ENCODE data around the gene CZIB. TPM values are rescaled to one million over a fixed set of nuclear protein-coding genes. Genes with fewer than 3 reads are reported as not detected.

Gene CZIB
- total RNA-seq, 1 experiment from 2014 or later = 50.3 TPM

DNA sequence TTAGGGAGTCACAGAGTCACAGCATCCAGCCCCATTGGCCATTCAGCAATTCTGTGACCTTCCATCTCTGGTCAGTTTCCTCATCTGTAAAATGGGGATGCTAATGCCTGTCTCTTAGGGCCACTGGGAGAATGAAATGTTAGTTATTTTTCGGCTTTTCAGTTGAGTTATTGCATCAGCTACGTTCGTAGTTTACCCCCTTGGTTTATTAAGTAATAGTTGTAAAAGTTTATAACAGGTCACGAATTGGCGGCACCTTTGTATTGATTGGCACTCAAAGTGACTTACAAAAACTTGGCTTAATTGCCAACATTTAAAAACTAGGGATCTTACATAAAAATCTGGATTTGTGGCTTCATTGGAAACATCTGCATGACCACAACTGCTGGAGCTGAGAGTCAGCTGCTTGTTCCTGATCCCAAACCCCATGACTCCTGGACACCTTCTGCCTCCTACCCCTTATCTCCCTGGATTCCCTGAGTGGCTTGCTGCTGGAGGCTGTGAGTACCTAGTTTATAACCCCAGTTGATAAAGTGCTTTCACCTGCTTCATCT is 54.9 kb downstream of the CZIB start:
- Histone ChIP-seq H4K20me1 (ENCODE audit: insufficient read depth) (no peaks in the 10 kb centered on the region), H3K27ac (no peak overlapping the region), H3K4me3 (no peak overlapping the region), H3K4me2 (no peak overlapping the region), H3K79me2 (ENCODE audit: low read depth) (no peaks in the 10 kb centered on the region), H3K9me2 (ENCODE audit: insufficient read depth) (no peaks in the 10 kb centered on the region), H3K27me3 (ENCODE audit: insufficient read depth, low read depth) (no peaks in the 10 kb centered on the region), H3K4me1 (replicated peaks; ENCODE audit: insufficient read depth) (peaks cover 9% of the 10 kb centered on the region), H3F3A (ENCODE audit: insufficient read depth, low read depth) (no peaks in the 10 kb centered on the region), H3K9me3 (ENCODE audit: insufficient read depth, low read depth) (no peaks in the 10 kb centered on the region), H2AFZ (no peak overlapping the region), H3K36me3 (ENCODE audit: low read depth) (no peaks in the 10 kb centered on the region)
- intact Hi-C loops (cut with micrococcal nuclease; ENCODE audit: unreplicated experiment) = no loop called here
- ChIA-PET CTCF (no interaction called here), POLR2A (ENCODE audit: unreplicated experiment) (interaction anchor here (0.6 kb wide), 1 partner anchor 117 kb away, joined by 4 read pairs; no protein-coding TSS in a partner anchor)
- TF ChIP-seq, protein P1, sequence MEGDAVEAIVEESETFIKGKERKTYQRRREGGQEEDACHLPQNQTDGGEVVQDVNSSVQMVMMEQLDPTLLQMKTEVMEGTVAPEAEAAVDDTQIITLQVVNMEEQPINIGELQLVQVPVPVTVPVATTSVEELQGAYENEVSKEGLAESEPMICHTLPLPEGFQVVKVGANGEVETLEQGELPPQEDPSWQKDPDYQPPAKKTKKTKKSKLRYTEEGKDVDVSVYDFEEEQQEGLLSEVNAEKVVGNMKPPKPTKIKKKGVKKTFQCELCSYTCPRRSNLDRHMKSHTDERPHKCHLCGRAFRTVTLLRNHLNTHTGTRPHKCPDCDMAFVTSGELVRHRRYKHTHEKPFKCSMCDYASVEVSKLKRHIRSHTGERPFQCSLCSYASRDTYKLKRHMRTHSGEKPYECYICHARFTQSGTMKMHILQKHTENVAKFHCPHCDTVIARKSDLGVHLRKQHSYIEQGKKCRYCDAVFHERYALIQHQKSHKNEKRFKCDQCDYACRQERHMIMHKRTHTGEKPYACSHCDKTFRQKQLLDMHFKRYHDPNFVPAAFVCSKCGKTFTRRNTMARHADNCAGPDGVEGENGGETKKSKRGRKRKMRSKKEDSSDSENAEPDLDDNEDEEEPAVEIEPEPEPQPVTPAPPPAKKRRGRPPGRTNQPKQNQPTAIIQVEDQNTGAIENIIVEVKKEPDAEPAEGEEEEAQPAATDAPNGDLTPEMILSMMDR (conservative IDR thresholded peaks at IDR 0.05) = no peak
- TF ChIP-seq EZH2 (IDR thresholded peaks at IDR 0.05; ENCODE audit: low read depth) = no peak
- no peak for DNase-seq
- no TSS peak for BruUV-seq (replicated peaks)

Other genes with a start within 250 kb of the CZIB start
- gene PODN, start 158.4 kb downstream of the CZIB start, total RNA-seq (2021) = not detected in 2 replicates
- not detected in 2 replicates for gene SLC1A7, start 78.0 kb downstream of the CZIB start, total RNA-seq (2021)
- 32.2 and 35.7 TPM in 2 replicates for gene CPT2, start 23.8 kb downstream of the CZIB start, total RNA-seq (2021)
- 48.0 and 75.7 TPM in 2 replicates for gene MAGOH, start 17.9 kb upstream of the CZIB start, total RNA-seq (2021)
- gene LRP8, start 107.4 kb upstream of the CZIB start, total RNA-seq (2021) = 62.1 and 85.3 TPM in 2 replicates
- not detected in 2 replicates for gene DMRTB1, start 238.8 kb upstream of the CZIB start, total RNA-seq (2021)

Data from PC-9 (cell line).